Testis (tissue), 5 donors: ENCODE data around the gene CMTM6. TPM values are rescaled to one million over a fixed set of nuclear protein-coding genes. Genes with fewer than 3 reads are reported as not detected.
A peak's percentile ranks its signal among the peaks of the same experiment; 100 is the strongest.

Experiments used
- DNase-seq: peaks from one replicate; pipeline ENCODE4 v3.0.0-alpha.2; 2019
- H3K27ac ChIP-seq, 2 donors: fragments of 200-600 bp; sonication (generic); one replicate each; pipeline ENCODE4 v1.5.1; 2019
- H3K27me3 ChIP-seq: fragments of 200-600 bp; sonication (generic); one replicate; pipeline ENCODE4 v1.5.1; 2019
- H3K36me3 ChIP-seq: fragments of 200-600 bp; sonication (generic); one replicate; pipeline ENCODE4 v1.5.1; 2017; ENCODE audit warnings: low read depth; ENCODE audit errors: missing control alignments
- H3K4me1 ChIP-seq: fragments of 200-600 bp; sonication (generic); one replicate; pipeline ENCODE4 v1.5.1; 2019
- H3K4me3 ChIP-seq, 2 donors: fragments of 200-600 bp; sonication (generic); one replicate each; pipeline ENCODE4 v1.5.1; 2017 to 2019
- H3K9me3 ChIP-seq: fragments of 200-600 bp; sonication (generic); one replicate; pipeline ENCODE4 v1.5.1; 2017
- POLR2A ChIP-seq: fragments of 450-650 bp; IDR thresholded peaks from one replicate; pipeline ENCODE4 v1.6.1; 2017; ENCODE audit warnings: antibody characterized with exemption, mild to moderate bottlenecking, moderate library complexity
- WGBS, 2 donors: methylation state at CpG; one replicate each; pipeline ENCODE4 v1.1.5; 2018; 5-methylcytosine and 5-hydroxymethylcytosine counted together
- intact Hi-C: fragments of 100-400 bp; cut with DNase I; formaldehyde crosslinking; loops from one replicate; pipeline ENCODE4 v1.15.1; 2023; ENCODE audit warnings: low total_unique reads
- long read RNA-seq, 2 donors: transcript quantifications; one replicate each; lab custom pipeline, GENCODE V29; 2026
- polyA plus RNA-seq: library from polyadenylated mRNA; stranded (reverse); fragments of 350-450 nt; fragmentation: Illumina TruSeq; extraction: RNeasy Lipid Tissue Mini Kit (QIAGEN cat#74804); gene quantifications from one replicate; pipeline ENCODE4 v1.2.3, GENCODE V29; 2014; ENCODE audit warnings: low read depth, low replicate concordance; ENCODE audit not compliant: insufficient read depth
- total RNA-seq, 2 donors: library from RNA; depleted of rRNA; stranded (reverse); fragments of >200 nt; gene quantifications; one replicate each; pipeline ENCODE4 v1.2.3, GENCODE V29; 2016
- TF ChIP-seq, protein P1 (sequence below), 3 experiments: fragments of 450-650 bp in 2 of 3; fragments of 200-600 bp in 1 of 3; sonication (generic) in 1 of 3; IDR thresholded peaks; one replicate each; pipeline ENCODE4 v1.5.1; 2016 to 2019; ENCODE audit warnings: antibody characterized with exemption in 3 of 3, mild to moderate bottlenecking in 2 of 3, moderate library complexity in 1 of 3

The CMTM6 gene, protein sequence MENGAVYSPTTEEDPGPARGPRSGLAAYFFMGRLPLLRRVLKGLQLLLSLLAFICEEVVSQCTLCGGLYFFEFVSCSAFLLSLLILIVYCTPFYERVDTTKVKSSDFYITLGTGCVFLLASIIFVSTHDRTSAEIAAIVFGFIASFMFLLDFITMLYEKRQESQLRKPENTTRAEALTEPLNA
- total RNA-seq (100 to 1,000 TPM; 154 to 199 TPM), polyA plus RNA-seq (66.2 TPM)
- long read RNA-seq, donor 1, transcript CMTM6-201 (4 exons, 3,863 nt): major isoform, 23 of 23 reads
- long read RNA-seq, donor 1, partial matches to known transcripts: 0 of 23 reads
- long read RNA-seq, donor 1, other reads (novel, unspliced or antisense): 0 of 23 reads
- long read RNA-seq, donor 2, transcript CMTM6-201 (4 exons, 3,863 nt): major isoform, 23 of 23 reads
- long read RNA-seq, donor 2, partial matches to known transcripts: 0 of 23 reads
- long read RNA-seq, donor 2, other reads (novel, unspliced or antisense): 0 of 23 reads

DNA sequence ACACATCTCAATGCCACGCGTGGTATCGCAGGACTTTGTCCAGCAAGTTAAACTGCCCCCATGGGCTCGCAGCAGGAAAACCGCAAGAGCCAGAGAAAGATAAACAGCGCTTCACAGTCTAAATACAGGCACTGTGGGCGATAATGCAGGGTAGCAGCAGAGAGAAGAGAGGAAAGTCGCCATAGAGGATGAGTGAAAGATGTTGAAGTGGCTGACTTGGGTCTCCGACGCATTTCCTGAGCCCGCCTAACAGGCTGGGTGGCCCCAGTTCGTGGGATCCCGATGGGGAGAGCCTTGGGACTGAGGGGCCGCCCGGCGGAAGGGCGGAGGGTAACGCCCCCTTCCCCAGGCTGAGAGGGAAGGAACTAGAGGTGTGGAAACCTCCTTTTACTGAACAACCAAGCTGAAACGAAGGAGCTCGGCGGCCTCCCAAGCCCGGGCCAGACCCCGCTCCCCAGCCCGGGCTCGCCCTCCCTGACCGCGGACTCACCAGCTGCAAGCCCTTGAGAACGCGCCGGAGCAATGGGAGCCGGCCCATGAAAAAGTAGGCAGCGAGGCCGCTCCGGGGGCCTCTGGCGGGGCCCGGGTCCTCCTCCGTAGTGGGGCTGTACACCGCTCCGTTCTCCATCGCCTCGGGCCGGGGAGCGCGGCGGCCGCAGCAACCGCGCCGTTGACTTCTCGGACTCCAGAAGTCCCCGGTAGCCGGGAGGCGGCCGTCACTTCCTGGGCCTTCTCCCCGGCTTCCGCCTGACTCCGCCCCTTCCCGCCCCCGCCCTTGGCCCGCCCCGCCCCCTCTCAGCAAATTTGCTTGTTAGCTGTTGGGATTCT lies at the start of gene CMTM6:
Gene CMTM6, minus strand, starts transcription at position 735 of the 828 bp plus-strand sequence. Its CDS starts 107 bp downstream, at position 628.
- no peaks in the 10 kb centered on the region for H3K36me3 ChIP-seq
- 0 to 1% methylated on average over 22 to 61 of the region's 61 CpGs for WGBS, 2 donors
- H3K27me3 ChIP-seq: no peaks in the 10 kb centered on the region
- DNase-seq: peak; percentile 91
- TF ChIP-seq POLR2A: peak; percentile 31
- TF ChIP-seq, protein P1, sequence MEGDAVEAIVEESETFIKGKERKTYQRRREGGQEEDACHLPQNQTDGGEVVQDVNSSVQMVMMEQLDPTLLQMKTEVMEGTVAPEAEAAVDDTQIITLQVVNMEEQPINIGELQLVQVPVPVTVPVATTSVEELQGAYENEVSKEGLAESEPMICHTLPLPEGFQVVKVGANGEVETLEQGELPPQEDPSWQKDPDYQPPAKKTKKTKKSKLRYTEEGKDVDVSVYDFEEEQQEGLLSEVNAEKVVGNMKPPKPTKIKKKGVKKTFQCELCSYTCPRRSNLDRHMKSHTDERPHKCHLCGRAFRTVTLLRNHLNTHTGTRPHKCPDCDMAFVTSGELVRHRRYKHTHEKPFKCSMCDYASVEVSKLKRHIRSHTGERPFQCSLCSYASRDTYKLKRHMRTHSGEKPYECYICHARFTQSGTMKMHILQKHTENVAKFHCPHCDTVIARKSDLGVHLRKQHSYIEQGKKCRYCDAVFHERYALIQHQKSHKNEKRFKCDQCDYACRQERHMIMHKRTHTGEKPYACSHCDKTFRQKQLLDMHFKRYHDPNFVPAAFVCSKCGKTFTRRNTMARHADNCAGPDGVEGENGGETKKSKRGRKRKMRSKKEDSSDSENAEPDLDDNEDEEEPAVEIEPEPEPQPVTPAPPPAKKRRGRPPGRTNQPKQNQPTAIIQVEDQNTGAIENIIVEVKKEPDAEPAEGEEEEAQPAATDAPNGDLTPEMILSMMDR (IDR thresholded peaks at IDR 0.05): no peak
- peak within 1 kb of the TSS; percentile 95 to 98 for H3K27ac ChIP-seq
- H3K4me3 ChIP-seq: peak within 1 kb of the TSS; percentile 91 to 95
- peaks cover 14% of the 10 kb centered on the region for H3K4me1 ChIP-seq
- no peaks in the 10 kb centered on the region for H3K9me3 ChIP-seq
- intact Hi-C loops: no loop called here

DNA sequence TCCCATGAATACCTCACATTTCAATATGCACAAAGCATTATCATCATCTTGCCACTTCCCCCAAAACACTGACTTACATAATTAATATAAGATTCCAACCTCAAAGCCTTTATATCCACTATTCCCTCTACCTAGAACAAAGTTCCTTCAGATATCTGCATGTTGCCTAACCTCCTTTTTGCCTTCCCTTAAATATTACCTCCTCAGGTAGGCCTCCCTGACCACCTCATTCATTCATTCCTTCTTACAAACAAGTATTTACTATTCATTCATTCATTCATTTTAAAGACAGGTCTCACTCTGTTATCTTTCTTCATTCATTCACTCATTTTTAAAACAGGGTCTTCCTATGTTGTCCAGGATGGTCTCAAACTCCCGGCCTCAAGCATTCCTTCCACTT lies 49.4 kb upstream of the CMTM6 start:
- TF ChIP-seq, protein P1 (IDR thresholded peaks at IDR 0.05): no peak
- no peak for TF ChIP-seq POLR2A
- Histone ChIP-seq H3K27me3 (no peaks in the 10 kb centered on the region), H3K4me3 (no peak overlapping the region), H3K9me3 (no peaks in the 10 kb centered on the region), H3K27ac (no peak overlapping the region), H3K36me3 (no peaks in the 10 kb centered on the region), H3K4me1 (no peaks in the 10 kb centered on the region)
- intact Hi-C loops: no loop called here
- no peak for DNase-seq
- 97 to 100% methylated on average over 1 of the region's 1 CpG for WGBS, 2 donors

DNA sequence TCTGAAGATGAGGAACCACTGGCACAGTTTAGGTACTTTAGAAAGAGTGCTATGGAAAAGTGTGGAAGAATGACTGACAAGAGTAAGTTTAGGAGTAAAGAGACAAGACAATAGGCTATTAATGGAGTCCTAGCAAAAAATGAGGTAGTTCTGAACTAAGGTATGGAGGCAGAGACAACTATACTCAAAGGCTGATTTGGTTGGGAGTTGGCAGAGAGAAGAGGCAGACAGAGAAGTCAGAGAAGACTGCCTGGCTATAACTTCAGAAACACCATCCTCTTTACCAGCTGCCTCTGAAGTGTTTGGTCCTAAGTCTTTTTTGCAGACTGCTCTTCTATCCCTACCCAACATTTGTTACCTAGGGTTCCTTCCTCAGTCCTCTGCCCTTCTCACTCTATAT lies 48.8 kb upstream of the CMTM6 start:
- intact Hi-C loops: no loop called here
- Histone ChIP-seq H3K4me3 (no peak overlapping the region), H3K4me1 (no peaks in the 10 kb centered on the region), H3K9me3 (no peaks in the 10 kb centered on the region), H3K36me3 (no peaks in the 10 kb centered on the region), H3K27me3 (no peaks in the 10 kb centered on the region), H3K27ac (no peak overlapping the region)
- no peak for DNase-seq
- TF ChIP-seq, protein P1 (IDR thresholded peaks at IDR 0.05): no peak
- no peak for TF ChIP-seq POLR2A

DNA sequence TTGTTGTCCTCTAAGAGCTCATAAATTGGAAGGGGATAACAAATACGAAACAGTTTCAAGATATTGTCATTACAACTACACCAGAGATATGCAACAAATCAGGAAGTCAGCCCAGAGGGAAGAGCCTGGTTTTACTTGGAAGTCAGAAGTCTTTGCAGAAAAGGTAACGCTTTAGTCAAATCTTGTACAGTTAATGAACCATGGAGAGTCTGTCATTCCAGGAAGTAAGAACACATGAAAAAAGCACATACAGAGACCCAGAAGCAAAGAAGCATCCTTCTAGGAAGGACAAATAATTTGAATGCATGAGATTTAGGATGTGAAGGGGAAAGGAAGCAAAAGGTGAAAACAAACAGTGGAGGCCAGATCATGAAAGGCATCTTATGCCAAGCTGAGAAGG lies 48.4 kb upstream of the CMTM6 start:
- intact Hi-C loops: no loop called here
- H3K36me3 ChIP-seq: no peaks in the 10 kb centered on the region
- TF ChIP-seq, protein P1 (IDR thresholded peaks at IDR 0.05): no peak
- no peak for TF ChIP-seq POLR2A
- no peaks in the 10 kb centered on the region for H3K27me3 ChIP-seq
- no peaks in the 10 kb centered on the region for H3K4me1 ChIP-seq
- 73 to 86% methylated on average over 2 of the region's 2 CpGs for WGBS, 2 donors
- H3K4me3 ChIP-seq: no peak overlapping the region
- H3K27ac ChIP-seq: no peak overlapping the region
- DNase-seq: no peak
- no peaks in the 10 kb centered on the region for H3K9me3 ChIP-seq
